ENCODE results near the gene PRR15L.
"Not testable (repeated sequence)": the region's sequence is repeated elsewhere in the genome, so short reads cannot be mapped to it uniquely, and the experiment has no call there.

Gene PRR15L

GRCh38 chr17:47929218-47930000, 28.3 kb downstream of the PRR15L start:
- no peak for DNase-seq

GRCh38 chr17:47928415-47928814, 29.3 kb downstream of the PRR15L start:
- no peak for DNase-seq

DNA sequence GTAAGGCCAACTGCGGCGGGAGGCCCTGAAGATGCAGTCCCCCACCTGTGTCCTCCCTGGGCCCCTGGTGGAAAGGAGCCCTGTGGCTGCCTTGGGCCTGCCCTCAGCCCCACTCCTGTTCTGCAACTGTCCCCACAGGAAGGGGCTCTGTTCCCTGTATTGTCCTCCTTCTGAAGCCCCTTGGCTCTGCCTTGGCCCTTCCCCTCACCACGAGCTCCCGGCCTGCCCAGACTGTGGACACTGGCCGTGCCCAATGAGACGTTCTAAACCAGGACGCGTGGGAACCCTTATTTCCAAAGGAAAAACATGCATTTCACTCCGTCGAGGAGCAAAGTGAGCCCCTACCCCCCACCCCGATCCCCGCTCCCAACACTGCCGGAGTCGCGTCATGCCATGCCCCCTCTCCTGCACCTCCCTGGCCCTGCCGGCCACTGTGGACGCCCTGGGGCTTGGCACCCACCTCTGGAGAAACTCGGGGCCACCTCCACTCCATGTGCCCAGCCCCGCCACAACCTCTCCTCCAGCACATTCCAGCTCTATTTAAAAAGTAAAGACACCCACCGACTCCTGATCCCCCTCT, 29.8 kb downstream of the PRR15L start:
- no peak for DNase-seq

- DNase-seq: no peak
Observed at GRCh38 chr17:47925678-47925988, 32.0 kb downstream of the PRR15L start.

- DNase-seq: no peak
Observed at GRCh38 chr17:47924785-47925677, 32.7 kb downstream of the PRR15L start.

DNA sequence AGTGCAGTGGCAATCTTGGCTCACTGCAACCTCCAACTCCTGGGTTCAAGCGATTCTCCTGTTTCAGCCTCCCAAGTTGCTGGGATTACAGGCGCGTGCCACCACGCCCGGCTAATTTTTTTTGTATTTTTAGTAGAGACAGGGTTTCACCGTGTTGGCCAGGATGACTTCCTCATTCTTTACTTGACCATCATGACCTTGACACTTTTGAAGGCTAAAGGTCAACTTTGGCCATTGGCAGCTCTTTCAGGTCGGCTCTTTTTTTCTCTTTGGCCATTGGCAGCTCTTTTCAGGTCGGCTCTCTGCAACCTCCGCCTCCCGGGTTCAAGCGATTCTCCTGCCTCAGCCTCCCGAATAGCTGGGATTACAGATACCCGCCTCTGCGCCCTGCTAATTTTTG, 37.8 kb downstream of the PRR15L start:
- DNase-seq: not testable (repeated sequence)

DNA sequence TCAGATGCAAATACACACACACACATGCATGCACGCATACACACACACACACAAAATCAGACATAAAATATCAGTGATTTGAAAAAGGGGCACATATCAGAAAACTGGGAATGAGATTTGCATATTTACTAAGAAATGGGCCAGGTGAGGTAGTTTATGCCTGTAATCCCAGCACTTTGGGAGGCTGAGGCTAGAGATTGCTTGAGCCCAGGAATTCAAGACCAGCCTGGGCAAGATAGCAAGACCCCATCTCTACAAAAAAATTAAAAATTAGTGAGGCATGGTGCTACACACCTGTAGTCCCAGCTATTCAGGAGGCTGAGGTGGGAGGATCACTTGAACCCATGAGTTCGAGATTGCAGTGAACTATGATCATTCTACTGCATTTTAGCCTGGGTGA, 38.7 kb downstream of the PRR15L start:
- DNase-seq: no peak

DNA sequence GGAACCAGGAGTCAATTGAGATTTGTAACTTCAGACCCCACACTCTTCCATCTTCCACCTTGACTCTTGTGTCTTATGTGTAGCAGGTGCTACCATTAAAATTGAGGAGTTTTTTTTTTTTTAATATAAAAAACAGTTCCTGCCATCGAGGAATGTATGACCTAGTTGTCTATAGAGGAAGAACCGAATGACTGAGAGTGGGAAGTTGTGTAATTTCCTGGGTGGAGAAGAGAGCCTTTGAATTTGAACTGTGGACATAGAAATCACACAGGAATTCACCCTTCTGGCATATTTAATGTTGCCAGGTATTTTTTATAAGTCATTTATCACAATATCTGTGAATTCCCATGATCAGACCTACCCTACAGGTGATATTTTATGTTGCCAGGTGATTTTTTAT, 39.7 kb downstream of the PRR15L start:
- DNase-seq: no peak

GRCh38 chr17:47917581-47917980, 40.1 kb downstream of the PRR15L start:
- DNase-seq: no peak

DNA sequence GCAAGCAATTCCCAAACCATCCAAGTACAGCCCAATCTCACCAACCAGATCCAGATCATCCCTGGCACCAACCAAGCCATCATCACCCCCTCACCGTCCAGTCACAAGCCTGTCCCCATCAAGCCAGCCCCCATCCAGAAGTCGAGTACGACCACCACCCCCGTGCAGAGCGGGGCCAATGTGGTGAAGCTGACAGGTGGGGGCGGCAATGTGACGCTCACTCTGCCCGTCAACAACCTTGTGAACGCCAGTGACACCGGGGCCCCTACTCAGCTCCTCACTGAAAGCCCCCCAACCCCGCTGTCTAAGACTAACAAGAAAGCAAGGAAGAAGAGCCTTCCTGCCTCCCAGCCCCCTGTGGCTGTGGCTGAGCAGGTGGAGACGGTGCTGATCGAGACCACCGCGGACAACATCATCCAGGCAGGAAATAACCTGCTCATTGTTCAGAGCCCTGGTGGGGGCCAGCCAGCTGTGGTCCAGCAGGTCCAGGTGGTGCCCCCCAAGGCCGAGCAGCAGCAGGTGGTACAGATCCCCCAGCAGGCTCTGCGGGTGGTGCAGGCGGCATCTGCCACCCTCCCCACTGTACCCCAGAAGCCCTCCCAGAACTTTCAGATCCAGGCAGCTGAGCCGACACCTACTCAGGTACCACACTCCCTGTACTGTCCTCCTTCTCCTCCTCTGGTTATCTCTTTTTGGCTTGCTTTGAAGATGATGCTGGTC, 41.0 kb downstream of the PRR15L start:
- no peak for DNase-seq

DNA sequence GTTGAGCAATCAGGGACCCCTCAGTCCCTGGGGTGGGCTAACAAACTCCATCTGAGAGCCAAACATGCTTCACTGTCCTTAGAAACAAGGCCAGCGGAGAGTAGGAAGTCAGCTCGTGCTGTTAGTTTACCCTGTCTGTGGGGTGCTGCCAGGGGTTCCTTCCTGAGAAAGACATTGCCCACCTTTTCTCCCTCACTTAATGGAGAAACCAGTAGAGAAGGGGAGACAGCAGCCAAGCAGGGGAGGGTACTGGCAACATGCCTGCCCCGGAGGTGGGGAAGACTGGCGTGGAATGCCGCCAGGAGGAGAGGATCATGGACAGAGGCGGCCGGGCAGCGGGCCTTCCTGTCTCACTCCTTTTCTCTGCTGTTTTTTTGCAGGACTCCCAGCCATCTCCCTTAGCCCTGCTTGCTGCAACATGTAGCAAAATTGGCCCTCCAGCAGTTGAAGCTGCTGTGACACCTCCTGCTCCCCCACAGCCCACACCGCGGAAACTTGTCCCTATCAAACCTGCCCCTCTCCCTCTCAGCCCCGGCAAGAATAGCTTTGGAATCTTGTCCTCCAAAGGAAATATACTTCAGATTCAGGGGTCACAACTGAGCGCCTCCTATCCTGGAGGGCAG, 41.8 kb downstream of the PRR15L start:
- DNase-seq: no peak

DNA sequence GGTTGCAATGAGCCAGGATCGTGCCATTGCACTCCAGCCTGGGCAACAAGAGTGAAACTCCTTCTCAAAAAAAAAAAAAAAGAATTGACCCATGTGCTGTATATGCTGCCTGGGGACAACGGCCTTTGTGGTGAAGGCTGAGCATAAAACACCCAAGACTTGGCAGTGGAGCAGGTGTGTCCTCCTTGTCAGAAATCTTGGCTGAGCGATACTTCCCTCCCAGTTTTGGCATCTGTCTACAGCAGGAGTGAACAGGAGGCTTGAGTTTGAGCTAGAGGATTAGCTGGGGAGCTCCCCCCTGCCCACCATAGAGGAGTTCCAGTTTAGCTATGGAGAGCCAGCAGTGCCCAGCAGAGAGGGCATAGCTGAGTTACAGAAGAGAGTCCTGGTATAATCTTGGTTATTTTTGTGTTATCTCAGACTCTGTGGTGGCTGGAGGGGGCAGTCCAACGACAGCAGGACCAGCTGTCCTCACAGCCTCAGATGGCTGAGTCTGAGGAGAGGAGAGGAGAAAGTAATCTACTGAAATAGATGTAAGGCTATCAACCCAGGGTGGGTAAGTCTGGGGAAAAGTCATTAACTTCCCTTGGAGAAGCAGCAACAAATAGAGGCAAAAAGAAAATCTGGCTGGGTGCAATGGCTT, 43.3 kb downstream of the PRR15L start:
- no peak for DNase-seq

DNA sequence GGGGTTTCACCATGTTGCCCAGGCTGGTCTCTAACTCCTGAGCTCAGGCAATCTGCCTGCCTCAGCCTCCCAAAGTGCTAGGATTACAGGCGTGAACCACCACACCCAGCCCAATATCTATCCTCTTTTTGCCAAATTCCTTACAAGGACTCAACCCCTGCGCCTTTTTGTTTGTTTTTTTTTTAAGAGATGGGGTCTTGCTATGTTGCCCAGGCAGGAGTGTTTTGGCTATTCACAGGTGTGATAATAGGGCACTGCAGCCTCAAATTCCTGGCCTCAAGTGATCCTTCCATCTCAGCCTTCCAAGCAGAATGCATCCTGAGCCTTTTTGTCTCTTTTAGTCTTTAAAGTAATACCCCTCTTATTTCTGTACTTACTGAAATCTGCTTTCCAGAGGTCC, 44.6 kb downstream of the PRR15L start:
- no peak for DNase-seq

DNA sequence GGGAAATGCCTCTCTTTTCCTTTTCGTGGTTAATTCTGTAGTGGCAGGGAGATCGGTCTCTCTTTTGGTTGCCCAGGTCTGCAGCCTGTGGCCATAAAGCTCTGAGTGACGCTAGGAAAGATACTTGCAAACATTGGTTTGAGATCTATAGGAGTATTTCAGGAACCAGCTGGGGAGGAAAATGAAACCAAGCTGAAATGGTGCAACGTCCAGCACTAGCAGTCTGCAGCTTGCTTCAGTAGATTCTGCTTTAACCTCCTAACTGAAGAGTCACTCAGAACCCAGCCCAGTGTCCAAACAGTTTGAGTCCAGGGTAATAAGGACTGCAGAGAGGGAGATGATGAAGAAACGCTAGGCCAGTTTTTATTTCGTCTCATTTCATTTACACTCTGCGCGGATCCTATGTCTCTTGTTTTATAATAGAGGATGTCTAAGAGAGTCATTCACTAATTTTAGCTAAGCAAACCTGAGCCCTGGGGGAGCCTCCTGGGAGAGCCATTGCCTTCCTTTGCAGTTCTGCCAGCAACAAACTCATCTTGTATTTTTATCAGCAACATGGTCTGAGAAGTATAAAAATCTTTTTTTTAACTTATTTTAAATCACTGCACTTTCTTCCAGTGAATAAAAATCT, 49.6 kb downstream of the PRR15L start:
- no peak for DNase-seq

DNA sequence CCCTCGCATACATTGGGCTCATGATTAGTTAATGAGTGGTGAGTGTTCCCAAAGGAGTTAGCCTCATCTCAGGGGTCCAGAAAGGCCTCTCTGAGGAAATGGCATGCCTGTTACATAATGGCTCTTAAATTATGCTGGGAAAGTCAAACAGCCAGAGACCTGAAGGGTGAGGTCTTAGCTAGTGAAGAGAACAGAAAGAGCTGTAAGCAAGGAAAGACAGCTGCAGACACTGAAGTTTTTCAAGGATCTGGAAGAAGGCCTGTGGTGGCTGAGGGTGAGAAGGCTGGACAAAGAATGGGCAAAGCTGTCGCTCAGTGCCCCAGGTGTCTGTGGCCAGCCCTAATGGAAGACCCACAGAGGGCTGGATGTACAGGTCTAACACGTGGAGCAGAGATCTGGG, 51.2 kb downstream of the PRR15L start:
- no peak for DNase-seq

DNA sequence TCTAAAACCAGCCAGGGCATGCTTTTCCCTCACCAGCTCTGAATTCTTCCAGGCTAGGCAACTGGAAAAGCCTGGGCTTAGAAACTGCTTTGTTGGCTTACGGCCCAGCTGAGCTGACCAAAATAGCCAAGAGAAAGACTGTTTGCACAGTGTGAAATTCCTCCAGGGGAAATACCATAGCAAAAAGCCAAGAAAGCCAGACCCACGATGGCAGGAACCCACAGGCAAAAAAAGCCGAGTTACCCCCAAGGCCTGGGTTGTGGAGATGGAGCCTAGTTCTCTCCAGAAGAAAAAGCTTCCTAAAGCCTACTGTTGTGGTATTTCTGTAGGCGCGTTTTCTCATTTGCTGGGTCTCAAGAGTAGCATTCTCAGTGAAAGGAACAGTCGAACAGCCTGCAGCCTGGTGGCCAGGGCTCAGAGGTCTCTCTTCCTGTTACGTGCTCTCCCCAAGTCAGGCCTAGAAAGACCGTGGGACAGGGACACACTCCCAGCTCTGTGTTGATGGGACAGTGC, 52.4 kb downstream of the PRR15L start:
- no peak for DNase-seq

DNA sequence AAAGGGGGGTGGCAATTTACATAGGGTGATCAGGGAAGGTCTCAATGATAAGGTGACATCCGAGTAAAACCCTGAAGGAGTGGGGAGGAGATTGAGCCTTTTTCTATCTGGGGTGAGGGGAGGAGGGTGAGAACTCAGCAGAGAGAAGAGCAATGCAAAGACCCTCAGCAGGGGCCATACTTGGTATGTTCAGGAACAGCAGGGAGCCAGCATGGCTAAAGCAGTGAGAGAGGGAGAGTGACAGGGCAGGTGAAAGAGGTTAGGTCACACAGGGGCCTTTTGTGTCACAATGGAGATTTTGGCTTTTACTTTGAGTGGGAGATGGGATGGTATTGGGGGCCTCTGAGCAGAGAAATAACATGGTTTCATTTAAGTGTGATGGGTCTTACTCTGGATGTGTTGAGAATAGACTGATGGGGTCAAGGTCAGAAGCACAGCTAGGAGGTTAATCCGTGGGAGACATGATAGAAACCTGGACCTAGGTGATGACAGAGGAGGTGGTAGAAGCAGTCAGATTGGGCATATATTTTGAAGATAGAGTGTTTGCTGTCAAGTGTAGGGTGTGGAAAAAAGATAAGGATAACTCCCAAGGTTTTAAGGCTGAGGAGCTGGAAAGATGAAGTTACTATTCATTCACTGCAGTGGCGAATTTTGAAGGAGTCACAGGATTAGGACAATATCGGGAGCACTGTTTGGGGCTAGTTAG, 55.5 kb downstream of the PRR15L start:
- no peak for DNase-seq
